Body of pancreas (tissue), 4 donors: ENCODE data around the gene MBTPS1.

Experiments used
- POLR2A ChIP-seq, 3 donors: fragments of 450-650 bp; IDR thresholded peaks; one replicate each; pipeline ENCODE4 v1.6.1; 2016; ENCODE audit warnings: antibody characterized with exemption in 3 of 3, mild to moderate bottlenecking in 2 of 3
- TF ChIP-seq, protein P1 (sequence below), 7 experiments: fragments of 450-650 bp in 4 of 7; fragments of 200-600 bp in 3 of 7; sonication (generic) in 3 of 7; IDR thresholded peaks; one replicate each; pipeline ENCODE4 v1.5.1; 2016 to 2019; ENCODE audit warnings: antibody characterized with exemption in 7 of 7

DNA sequence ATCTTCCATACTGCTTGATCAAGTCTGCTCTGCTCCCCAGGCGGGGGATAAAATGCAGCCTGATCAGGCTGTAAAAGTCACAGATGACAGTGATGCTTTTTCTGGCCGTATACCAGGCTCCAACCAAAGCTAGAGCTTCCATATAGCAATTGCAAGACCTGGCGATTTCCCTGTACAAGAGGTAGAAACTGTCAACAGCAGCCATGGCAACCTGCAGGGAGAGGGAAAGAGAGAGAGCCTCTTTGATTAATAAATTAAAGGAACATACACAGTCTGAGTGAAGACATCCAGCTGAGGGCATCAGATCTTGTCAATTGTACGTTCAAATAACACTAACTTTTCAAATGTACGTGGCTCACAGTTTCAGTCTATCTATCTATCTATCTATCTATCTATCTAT lies 14.4 kb upstream of the MBTPS1 start:
- TF ChIP-seq, protein P1, sequence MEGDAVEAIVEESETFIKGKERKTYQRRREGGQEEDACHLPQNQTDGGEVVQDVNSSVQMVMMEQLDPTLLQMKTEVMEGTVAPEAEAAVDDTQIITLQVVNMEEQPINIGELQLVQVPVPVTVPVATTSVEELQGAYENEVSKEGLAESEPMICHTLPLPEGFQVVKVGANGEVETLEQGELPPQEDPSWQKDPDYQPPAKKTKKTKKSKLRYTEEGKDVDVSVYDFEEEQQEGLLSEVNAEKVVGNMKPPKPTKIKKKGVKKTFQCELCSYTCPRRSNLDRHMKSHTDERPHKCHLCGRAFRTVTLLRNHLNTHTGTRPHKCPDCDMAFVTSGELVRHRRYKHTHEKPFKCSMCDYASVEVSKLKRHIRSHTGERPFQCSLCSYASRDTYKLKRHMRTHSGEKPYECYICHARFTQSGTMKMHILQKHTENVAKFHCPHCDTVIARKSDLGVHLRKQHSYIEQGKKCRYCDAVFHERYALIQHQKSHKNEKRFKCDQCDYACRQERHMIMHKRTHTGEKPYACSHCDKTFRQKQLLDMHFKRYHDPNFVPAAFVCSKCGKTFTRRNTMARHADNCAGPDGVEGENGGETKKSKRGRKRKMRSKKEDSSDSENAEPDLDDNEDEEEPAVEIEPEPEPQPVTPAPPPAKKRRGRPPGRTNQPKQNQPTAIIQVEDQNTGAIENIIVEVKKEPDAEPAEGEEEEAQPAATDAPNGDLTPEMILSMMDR (IDR thresholded peaks at IDR 0.05), result no peak
- no peak for TF ChIP-seq POLR2A (IDR thresholded peaks at IDR 0.05)
